PC-9 (cell line): ENCODE data around the gene STX16. TPM values are rescaled to one million over a fixed set of nuclear protein-coding genes. Genes with fewer than 3 reads are reported as not detected.

Experiments
- BruUV-seq: library from RNA; stranded (reverse); fragments of 400-500 nt; replicated peaks from 2 replicates; lab custom pipeline; 2021; lab: Mats Ljungman, UMichigan
- CTCF ChIA-PET: fragments of 300-600 bp; sonication (Branson Sonifier 250); formaldehyde crosslinking; loops from one replicate; lab custom pipeline; 2022; ENCODE audit warnings: antibody characterized with exemption; lab: Charles Lee
- POLR2A ChIA-PET: fragments of 300-600 bp; sonication (Branson Sonifier 250); formaldehyde crosslinking; loops from one replicate; lab custom pipeline; 2022; ENCODE audit warnings: antibody characterized with exemption; ENCODE audit not compliant: unreplicated experiment; lab: Charles Lee
- DNase-seq, 2 experiments: peaks; one replicate each; pipeline versions ENCODE4 v3.0.0 to v3.0.0-alpha.2; 2015 to 2022; ENCODE audit warnings: mixed read lengths in 1 of 2
- H2AFZ ChIP-seq: fragments of 200-600 bp; sonication (generic); 2 replicates; pipeline ENCODE4 v1.8.1; 2017; ENCODE audit warnings: antibody characterized with exemption
- H3F3A ChIP-seq: fragments of 200-600 bp; sonication (generic); 2 replicates; pipeline ENCODE4 v1.8.1; 2017; ENCODE audit warnings: antibody characterized with exemption, mild to moderate bottlenecking, low read depth; ENCODE audit not compliant: insufficient read depth
- H3K27ac ChIP-seq: fragments of 200-600 bp; sonication (generic); 2 replicates; pipeline ENCODE4 v1.6.1; 2016; ENCODE audit warnings: mixed run types
- H3K27me3 ChIP-seq: fragments of 200-600 bp; sonication (generic); 2 replicates; pipeline ENCODE4 v1.6.1; 2016; ENCODE audit warnings: low read depth, mixed run types; ENCODE audit not compliant: insufficient read depth
- H3K36me3 ChIP-seq: fragments of 200-600 bp; sonication (generic); 2 replicates; pipeline ENCODE4 v1.6.1; 2016; ENCODE audit warnings: low read depth, mixed run types
- H3K4me1 ChIP-seq: fragments of 200-600 bp; sonication (generic); replicated peaks from 2 replicates; pipeline ENCODE4 v1.6.1; 2016; ENCODE audit warnings: mixed run types; ENCODE audit not compliant: insufficient read depth
- H3K4me2 ChIP-seq: fragments of 200-600 bp; sonication (generic); 2 replicates; pipeline ENCODE4 v1.6.1; 2017; ENCODE audit warnings: mixed run types
- H3K4me3 ChIP-seq: fragments of 200-600 bp; sonication (generic); 2 replicates; pipeline ENCODE4 v1.6.1; 2016; ENCODE audit warnings: mixed run types
- H3K79me2 ChIP-seq: fragments of 200-600 bp; sonication (generic); 2 replicates; pipeline ENCODE4 v1.6.1; 2017; ENCODE audit warnings: low read depth, mixed run types
- H3K9me2 ChIP-seq: fragments of 200-600 bp; sonication (generic); 2 replicates; pipeline ENCODE4 v1.8.1; 2017; ENCODE audit warnings: mild to moderate bottlenecking; ENCODE audit not compliant: insufficient read depth
- H3K9me3 ChIP-seq: fragments of 200-600 bp; sonication (generic); 2 replicates; pipeline ENCODE4 v1.8.1; 2016; ENCODE audit warnings: low read depth; ENCODE audit not compliant: insufficient read depth
- H4K20me1 ChIP-seq: fragments of 200-600 bp; sonication (generic); 2 replicates; pipeline ENCODE4 v1.8.1; 2017; ENCODE audit not compliant: insufficient read depth
- EZH2 ChIP-seq: fragments of 200-600 bp; sonication (generic); IDR thresholded peaks from 2 replicates; pipeline ENCODE4 v1.8.0; 2017; ENCODE audit warnings: antibody characterized with exemption, low read depth
- intact Hi-C: fragments of 100-400 bp; cut with micrococcal nuclease; formaldehyde crosslinking; loops from one replicate; pipeline ENCODE4 v1.10.0; 2022; ENCODE audit not compliant: unreplicated experiment
- total RNA-seq: library from RNA; stranded (reverse); gene quantifications from 2 replicates; pipeline ENCODE4 v1.2.3, GENCODE V29; 2021
- TF ChIP-seq, protein P1 (sequence below): fragments of 200-600 bp; sonication (generic); conservative IDR thresholded peaks from 2 replicates; pipeline ENCODE4 v1.6.1; 2017; ENCODE audit warnings: mixed run types, antibody characterized with exemption, mild to moderate bottlenecking, moderate library complexity

STX16 gene
- total RNA-seq, 1 experiment from 2014 or later, result 76.3 TPM

DNA sequence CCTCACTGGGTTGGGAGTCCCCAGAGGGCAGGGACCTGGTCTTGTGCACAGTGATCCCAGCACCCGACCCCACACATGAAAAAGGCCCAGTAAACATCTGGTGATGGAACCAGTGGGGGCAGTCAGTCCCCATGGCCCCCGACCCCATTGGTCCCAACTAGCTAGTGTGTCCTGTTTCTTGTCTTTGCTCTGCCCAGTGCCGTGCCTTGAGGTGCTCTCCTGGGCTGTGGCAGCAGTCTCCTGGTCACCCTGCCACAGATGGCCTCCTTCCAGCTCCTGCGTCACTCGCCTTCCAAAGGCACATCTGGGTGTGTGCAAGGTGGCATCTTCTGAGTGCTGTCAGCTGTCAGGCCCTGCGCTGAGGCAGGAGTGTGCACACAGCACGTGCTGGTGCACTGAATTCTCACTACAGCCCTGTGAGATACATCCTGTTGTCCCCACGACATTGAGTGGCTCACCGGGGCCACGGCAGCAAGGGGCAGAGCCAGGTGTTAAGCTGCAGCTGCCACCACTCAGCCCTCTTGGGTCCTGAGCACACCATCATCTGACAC lies 45.4 kb downstream of the STX16 start:
- ChIA-PET CTCF (no interaction called here), POLR2A (no interaction called here)
- peaks cover 14% of the 10 kb centered on the region for H3F3A ChIP-seq
- no peaks in the 10 kb centered on the region for H3K79me2 ChIP-seq
- H4K20me1 ChIP-seq, result no peaks in the 10 kb centered on the region
- no TSS peak for BruUV-seq
- no peaks in the 10 kb centered on the region for H3K27me3 ChIP-seq
- TF ChIP-seq, protein P1, sequence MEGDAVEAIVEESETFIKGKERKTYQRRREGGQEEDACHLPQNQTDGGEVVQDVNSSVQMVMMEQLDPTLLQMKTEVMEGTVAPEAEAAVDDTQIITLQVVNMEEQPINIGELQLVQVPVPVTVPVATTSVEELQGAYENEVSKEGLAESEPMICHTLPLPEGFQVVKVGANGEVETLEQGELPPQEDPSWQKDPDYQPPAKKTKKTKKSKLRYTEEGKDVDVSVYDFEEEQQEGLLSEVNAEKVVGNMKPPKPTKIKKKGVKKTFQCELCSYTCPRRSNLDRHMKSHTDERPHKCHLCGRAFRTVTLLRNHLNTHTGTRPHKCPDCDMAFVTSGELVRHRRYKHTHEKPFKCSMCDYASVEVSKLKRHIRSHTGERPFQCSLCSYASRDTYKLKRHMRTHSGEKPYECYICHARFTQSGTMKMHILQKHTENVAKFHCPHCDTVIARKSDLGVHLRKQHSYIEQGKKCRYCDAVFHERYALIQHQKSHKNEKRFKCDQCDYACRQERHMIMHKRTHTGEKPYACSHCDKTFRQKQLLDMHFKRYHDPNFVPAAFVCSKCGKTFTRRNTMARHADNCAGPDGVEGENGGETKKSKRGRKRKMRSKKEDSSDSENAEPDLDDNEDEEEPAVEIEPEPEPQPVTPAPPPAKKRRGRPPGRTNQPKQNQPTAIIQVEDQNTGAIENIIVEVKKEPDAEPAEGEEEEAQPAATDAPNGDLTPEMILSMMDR, result no peak
- no peak for TF ChIP-seq EZH2
- H3K9me3 ChIP-seq, result no peaks in the 10 kb centered on the region
- H3K4me3 ChIP-seq, result no peak overlapping the region
- H3K4me1 ChIP-seq, result peaks cover 12% of the 10 kb centered on the region
- H2AFZ ChIP-seq, result no peak overlapping the region
- no peak overlapping the region for H3K27ac ChIP-seq
- intact Hi-C loops, result no loop called here
- H3K36me3 ChIP-seq, result no peaks in the 10 kb centered on the region
- no peak for DNase-seq
- H3K9me2 ChIP-seq, result no peaks in the 10 kb centered on the region
- no peak overlapping the region for H3K4me2 ChIP-seq

DNA sequence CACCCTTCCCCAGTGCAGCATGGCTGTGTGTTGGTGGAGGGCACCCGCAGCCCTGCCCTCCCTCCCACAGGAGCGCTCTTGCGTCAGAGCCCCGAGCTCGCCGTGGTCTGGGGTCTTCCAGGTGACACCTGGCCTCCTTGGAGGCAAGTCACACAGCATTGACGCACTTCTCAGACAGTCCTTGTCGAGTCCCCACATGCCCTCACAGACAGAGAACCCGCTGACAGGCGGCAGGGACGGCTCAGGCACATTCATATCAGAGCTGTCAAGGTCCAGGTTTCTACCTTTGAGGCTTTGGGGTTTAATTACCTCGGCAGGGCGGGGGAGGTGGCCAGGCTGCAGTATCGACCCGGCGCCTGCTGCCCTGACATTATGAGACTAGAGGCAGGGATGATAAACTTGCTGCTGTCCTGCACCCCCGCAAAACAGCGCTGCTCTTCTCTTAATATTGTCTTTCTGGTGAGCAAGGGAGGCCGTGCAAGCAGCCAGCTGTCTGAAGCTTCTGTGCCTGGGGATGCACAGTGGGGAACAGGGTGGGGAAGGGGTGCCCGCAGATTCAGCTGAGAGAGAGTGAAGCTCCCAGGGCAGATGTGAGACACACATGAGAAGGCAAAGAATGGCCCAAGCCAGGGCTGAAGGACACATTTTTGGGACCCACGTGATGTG lies 46.3 kb downstream of the STX16 start:
- peaks cover 5% of the 10 kb centered on the region for H3F3A ChIP-seq
- POLR2A ChIA-PET, result no interaction called here
- no peaks in the 10 kb centered on the region for H3K9me2 ChIP-seq
- intact Hi-C loops, result no loop called here
- no peak overlapping the region for H3K4me3 ChIP-seq
- TF ChIP-seq, protein P1, result no peak
- TF ChIP-seq EZH2, result no peak
- no TSS peak for BruUV-seq
- peaks cover 12% of the 10 kb centered on the region for H3K4me1 ChIP-seq
- H3K4me2 ChIP-seq, result no peak overlapping the region
- no peak overlapping the region for H2AFZ ChIP-seq
- H4K20me1 ChIP-seq, result no peaks in the 10 kb centered on the region
- DNase-seq, result no peak
- CTCF ChIA-PET, result no interaction called here
- no peaks in the 10 kb centered on the region for H3K79me2 ChIP-seq
- H3K27me3 ChIP-seq, result no peaks in the 10 kb centered on the region
- H3K27ac ChIP-seq, result no peak overlapping the region
- no peaks in the 10 kb centered on the region for H3K9me3 ChIP-seq
- no peaks in the 10 kb centered on the region for H3K36me3 ChIP-seq

DNA sequence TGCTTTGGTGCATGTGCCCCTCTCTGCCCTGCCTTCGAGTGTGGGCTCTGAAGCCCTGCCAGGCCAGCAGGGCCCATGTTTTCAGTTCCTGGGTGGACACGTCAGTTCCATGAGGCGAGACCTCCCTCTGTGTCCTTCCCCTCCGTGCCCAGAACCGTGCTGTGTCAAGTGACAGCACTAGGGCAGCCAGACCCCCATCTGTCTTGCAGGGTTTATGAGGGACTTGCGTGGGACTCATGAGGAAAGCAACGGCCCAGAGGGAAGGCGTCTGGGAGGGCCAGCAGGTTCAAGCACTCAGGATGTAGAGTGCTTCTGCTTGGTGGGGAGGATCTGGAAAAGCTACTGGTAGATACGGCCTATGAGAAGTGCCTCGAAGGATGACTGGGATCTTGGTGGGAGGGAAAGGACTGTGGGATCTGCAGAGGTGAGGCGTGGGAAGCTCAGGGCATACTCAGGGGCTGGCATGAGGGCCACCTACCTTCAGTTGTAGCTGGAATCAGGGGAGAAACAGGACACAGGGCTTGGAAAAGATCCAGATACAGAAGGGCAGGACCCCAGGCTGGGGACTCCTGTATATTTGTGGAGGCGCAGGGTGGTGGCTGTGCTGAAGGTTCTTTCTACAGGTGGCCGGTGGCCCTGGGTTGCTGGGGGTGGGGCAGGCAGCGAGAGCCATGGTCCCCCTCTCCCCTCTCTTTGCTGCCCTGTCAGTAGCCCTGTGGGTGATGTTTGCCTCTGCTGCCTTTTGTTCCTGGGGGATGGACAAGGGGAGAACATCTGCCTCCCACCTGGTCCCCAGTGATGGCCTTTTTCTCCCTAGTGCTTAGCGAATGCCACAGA lies 47.0 kb downstream of the STX16 start:
- no peak overlapping the region for H3K4me3 ChIP-seq
- H3K27ac ChIP-seq, result no peak overlapping the region
- H3F3A ChIP-seq, result peaks cover 5% of the 10 kb centered on the region; the same call in 1 of the 2 replicates
- H3K9me2 ChIP-seq, result no peaks in the 10 kb centered on the region
- H3K4me2 ChIP-seq, result no peak overlapping the region
- H3K79me2 ChIP-seq, result no peaks in the 10 kb centered on the region
- no TSS peak for BruUV-seq
- intact Hi-C loops, result no loop called here
- DNase-seq, result no peak
- TF ChIP-seq, protein P1, result no peak
- TF ChIP-seq EZH2, result no peak
- peaks cover 12% of the 10 kb centered on the region for H3K4me1 ChIP-seq
- no peaks in the 10 kb centered on the region for H4K20me1 ChIP-seq
- H3K27me3 ChIP-seq, result no peaks in the 10 kb centered on the region
- ChIA-PET POLR2A (no interaction called here), CTCF (no interaction called here)
- H3K36me3 ChIP-seq, result no peaks in the 10 kb centered on the region
- H3K9me3 ChIP-seq, result no peaks in the 10 kb centered on the region
- no peak overlapping the region for H2AFZ ChIP-seq
